Measurements from ENCODE around the gene RC3H2. TPM values are rescaled to one million over a fixed set of nuclear protein-coding genes. Genes with fewer than 3 reads are reported as not detected.

RC3H2 gene
- polyA plus RNA-seq (ENCODE audit: insufficient read depth in 1 of 5, insufficient read length in 5 of 5, low replicate concordance in 1 of 5): 10 to 100 TPM; 27.6 to 44.1 (median 41.7) TPM
- long read RNA-seq, donor 1, full-length matches to known transcripts: 5 of 5 reads
- long read RNA-seq, donor 1, partial matches to known transcripts: 0 of 5 reads
- long read RNA-seq, donor 1, other reads (novel, unspliced or antisense): 0 of 5 reads
- long read RNA-seq, donor 2: 0 reads
- long read RNA-seq, donor 3, partial matches to known transcripts: 0 of 1 reads
- long read RNA-seq, donor 3, other reads (novel, unspliced or antisense): 0 of 1 reads
- long read RNA-seq, donor 4, partial matches to known transcripts: 0 of 1 reads
- long read RNA-seq, donor 4, other reads (novel, unspliced or antisense): 0 of 1 reads
- long read RNA-seq, donor 5, partial matches to known transcripts: 279 of 280 reads
- long read RNA-seq, donor 5, other reads (novel, unspliced or antisense): 0 of 280 reads
- long read RNA-seq, donor 6, partial matches to known transcripts: 0 of 1 reads
- long read RNA-seq, donor 6, other reads (novel, unspliced or antisense): 0 of 1 reads
- long read RNA-seq, donor 7, partial matches to known transcripts: 5 of 9 reads
- long read RNA-seq, donor 7, other reads (novel, unspliced or antisense): 0 of 9 reads
- long read RNA-seq, donor 8, partial matches to known transcripts: 0 of 2 reads
- long read RNA-seq, donor 8, other reads (novel, unspliced or antisense): 0 of 2 reads

- DNase-seq: peak; percentile 98 to 99
Observed at GRCh38 chr9:122904823-122905710, at the start of gene RC3H2. Gene RC3H2 (minus strand): TSS chr9:122905359. CDS start chr9:122897509, 7,850 bp downstream.

- DNase-seq: no peak
Observed at GRCh38 chr9:122954253-122954691, 49.1 kb upstream of the RC3H2 start.

GRCh38 chr9:122951056-122951455, 45.9 kb upstream of the RC3H2 start:
- DNase-seq: no peak

- no peak for DNase-seq
Observed at GRCh38 chr9:122950263-122950662, 45.1 kb upstream of the RC3H2 start.

- DNase-seq: peak in 1 of 2 donors; percentile 23
Observed at GRCh38 chr9:122949696-122950095, 44.5 kb upstream of the RC3H2 start.

GRCh38 chr9:122948313-122948712, 43.2 kb upstream of the RC3H2 start:
- DNase-seq: no peak

GRCh38 chr9:122946461-122947005, 41.4 kb upstream of the RC3H2 start:
- DNase-seq: no peak

- DNase-seq: no peak
Observed at GRCh38 chr9:122944960-122945888, 40.1 kb upstream of the RC3H2 start.

GRCh38 chr9:122941582-122942234, 36.5 kb upstream of the RC3H2 start:
- peak in 1 of 2 donors; percentile 15 for DNase-seq

GRCh38 chr9:122940749-122941581, 35.8 kb upstream of the RC3H2 start, which contains the start of gene RABGAP1:
Gene RABGAP1 (plus strand): TSS chr9:122941020. CDS start chr9:122957060, 16,040 bp downstream.
- peak; percentile 97 to 98 for DNase-seq

GRCh38 chr9:122940454-122940748, 35.2 kb upstream of the RC3H2 start:
- DNase-seq: no peak

- DNase-seq: no peak
Observed at GRCh38 chr9:122939601-122940000, 34.4 kb upstream of the RC3H2 start.

GRCh38 chr9:122936883-122937282, 31.7 kb upstream of the RC3H2 start:
- no peak for DNase-seq

GRCh38 chr9:122936464-122936863, 31.3 kb upstream of the RC3H2 start:
- no peak for DNase-seq

- DNase-seq: peak; percentile 90
Observed at GRCh38 chr9:122931226-122932121, 26.3 kb upstream of the RC3H2 start, which contains the start of gene ZBTB26. Gene ZBTB26 (minus strand): TSS chr9:122931512. CDS start chr9:122919934, 11,578 bp downstream.

GRCh38 chr9:122930541-122931225, 25.5 kb upstream of the RC3H2 start:
- DNase-seq: no peak

- DNase-seq: no peak
Observed at GRCh38 chr9:122929796-122930354, 24.7 kb upstream of the RC3H2 start.

Measured in right lung (tissue), 10 donors.